ENCODE measurements around the gene NUP62. TPM values are rescaled to one million over a fixed set of nuclear protein-coding genes. Genes with fewer than 3 reads are reported as not detected.

The NUP62 gene
- total RNA-seq, 1 experiment from 2014 or later, result 85.2 TPM

DNA sequence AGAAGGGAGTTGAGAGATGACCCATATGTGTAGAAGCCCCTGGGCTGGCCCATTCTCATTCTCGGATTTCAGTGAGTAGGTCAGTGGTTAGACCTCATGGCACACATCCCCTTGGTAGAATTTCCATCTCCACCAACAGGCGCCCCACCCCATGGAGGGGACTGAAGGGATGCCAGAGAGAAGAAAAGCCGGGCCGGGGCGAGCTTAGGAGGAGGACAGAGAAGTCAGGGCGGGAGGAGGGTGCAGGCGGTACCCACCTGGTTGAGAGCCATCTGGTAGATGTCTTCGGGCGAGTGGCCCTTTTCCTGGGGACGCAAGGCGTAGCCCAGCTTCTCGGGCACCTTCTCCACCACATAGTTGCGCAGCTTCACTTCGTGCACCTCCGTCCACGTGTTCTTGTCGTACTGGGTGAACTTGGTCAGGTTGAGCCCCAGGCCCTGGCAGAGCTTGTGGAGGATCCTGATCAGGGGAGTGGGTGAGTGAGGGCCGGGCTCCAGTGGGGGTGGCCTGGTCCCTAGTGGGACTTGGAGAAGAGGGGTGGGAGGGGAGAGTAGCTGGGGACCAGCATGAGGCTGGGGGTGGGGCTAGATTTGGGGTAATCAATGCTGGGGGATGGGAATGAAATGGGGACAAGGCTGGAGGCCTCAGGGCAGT is 35.2 kb downstream of the NUP62 start:
- no peak for ATAC-seq
- ChIA-PET CTCF (no interaction called here), POLR2A (no interaction called here), RAD21 (ENCODE audit: low non-redundant PET in 1 of 2, low total read pairs in 2 of 2, uncharacterized antibody in 2 of 2, unreplicated experiment in 2 of 2) (no interaction called here)
- no peaks in the 10 kb centered on the region for H4K20me1 ChIP-seq (ENCODE audit: insufficient read depth)
- H3K27ac ChIP-seq (ENCODE audit: low read depth, low read length), result no peak overlapping the region
- no peak overlapping the region for H3K9ac ChIP-seq (ENCODE audit: low read length)
- H3K4me3 ChIP-seq (replicated peaks in 1 of 2; ENCODE audit: low read depth in 1 of 2, low read length in 2 of 2), result no peak overlapping the region
- H3K9me2 ChIP-seq (ENCODE audit: insufficient read depth), result no peaks in the 10 kb centered on the region
- intact Hi-C loops (cut with micrococcal nuclease), result no loop called here
- H3K4me1 ChIP-seq (ENCODE audit: control insufficient read depth in 1 of 2, insufficient read depth in 2 of 2, low read length in 2 of 2), result peaks cover 6 to 21% of the 10 kb centered on the region in 2 experiments
- TF ChIP-seq, protein P1, sequence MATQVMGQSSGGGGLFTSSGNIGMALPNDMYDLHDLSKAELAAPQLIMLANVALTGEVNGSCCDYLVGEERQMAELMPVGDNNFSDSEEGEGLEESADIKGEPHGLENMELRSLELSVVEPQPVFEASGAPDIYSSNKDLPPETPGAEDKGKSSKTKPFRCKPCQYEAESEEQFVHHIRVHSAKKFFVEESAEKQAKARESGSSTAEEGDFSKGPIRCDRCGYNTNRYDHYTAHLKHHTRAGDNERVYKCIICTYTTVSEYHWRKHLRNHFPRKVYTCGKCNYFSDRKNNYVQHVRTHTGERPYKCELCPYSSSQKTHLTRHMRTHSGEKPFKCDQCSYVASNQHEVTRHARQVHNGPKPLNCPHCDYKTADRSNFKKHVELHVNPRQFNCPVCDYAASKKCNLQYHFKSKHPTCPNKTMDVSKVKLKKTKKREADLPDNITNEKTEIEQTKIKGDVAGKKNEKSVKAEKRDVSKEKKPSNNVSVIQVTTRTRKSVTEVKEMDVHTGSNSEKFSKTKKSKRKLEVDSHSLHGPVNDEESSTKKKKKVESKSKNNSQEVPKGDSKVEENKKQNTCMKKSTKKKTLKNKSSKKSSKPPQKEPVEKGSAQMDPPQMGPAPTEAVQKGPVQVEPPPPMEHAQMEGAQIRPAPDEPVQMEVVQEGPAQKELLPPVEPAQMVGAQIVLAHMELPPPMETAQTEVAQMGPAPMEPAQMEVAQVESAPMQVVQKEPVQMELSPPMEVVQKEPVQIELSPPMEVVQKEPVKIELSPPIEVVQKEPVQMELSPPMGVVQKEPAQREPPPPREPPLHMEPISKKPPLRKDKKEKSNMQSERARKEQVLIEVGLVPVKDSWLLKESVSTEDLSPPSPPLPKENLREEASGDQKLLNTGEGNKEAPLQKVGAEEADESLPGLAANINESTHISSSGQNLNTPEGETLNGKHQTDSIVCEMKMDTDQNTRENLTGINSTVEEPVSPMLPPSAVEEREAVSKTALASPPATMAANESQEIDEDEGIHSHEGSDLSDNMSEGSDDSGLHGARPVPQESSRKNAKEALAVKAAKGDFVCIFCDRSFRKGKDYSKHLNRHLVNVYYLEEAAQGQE (IDR thresholded peaks at IDR 0.05; ENCODE audit: low read depth), result no peak
- TF ChIP-seq EZH2phosphoT487 (IDR thresholded peaks at IDR 0.05; ENCODE audit: borderline replicate concordance), result no peak
- TF ChIP-seq CBX3 (IDR thresholded peaks at IDR 0.05; ENCODE audit: low read depth), result no peak
- no peak for TF ChIP-seq FOSL1 (IDR thresholded peaks at IDR 0.05; ENCODE audit: low read depth)
- TF ChIP-seq, protein P2, sequence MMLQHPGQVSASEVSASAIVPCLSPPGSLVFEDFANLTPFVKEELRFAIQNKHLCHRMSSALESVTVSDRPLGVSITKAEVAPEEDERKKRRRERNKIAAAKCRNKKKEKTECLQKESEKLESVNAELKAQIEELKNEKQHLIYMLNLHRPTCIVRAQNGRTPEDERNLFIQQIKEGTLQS (IDR thresholded peaks at IDR 0.05), result no peak
- no peak for TF ChIP-seq EGR1 (IDR thresholded peaks at IDR 0.05; ENCODE audit: low read depth)
- TF ChIP-seq, protein P3, sequence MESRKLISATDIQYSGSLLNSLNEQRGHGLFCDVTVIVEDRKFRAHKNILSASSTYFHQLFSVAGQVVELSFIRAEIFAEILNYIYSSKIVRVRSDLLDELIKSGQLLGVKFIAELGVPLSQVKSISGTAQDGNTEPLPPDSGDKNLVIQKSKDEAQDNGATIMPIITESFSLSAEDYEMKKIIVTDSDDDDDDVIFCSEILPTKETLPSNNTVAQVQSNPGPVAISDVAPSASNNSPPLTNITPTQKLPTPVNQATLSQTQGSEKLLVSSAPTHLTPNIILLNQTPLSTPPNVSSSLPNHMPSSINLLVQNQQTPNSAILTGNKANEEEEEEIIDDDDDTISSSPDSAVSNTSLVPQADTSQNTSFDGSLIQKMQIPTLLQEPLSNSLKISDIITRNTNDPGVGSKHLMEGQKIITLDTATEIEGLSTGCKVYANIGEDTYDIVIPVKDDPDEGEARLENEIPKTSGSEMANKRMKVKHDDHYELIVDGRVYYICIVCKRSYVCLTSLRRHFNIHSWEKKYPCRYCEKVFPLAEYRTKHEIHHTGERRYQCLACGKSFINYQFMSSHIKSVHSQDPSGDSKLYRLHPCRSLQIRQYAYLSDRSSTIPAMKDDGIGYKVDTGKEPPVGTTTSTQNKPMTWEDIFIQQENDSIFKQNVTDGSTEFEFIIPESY (IDR thresholded peaks at IDR 0.05; ENCODE audit: extremely low read depth, insufficient replicate concordance, low read length), result no peak
- TF ChIP-seq CEBPB (IDR thresholded peaks at IDR 0.05; ENCODE audit: low read depth), result no peak
- no peak for TF ChIP-seq YY1 (IDR thresholded peaks at IDR 0.05; ENCODE audit: extremely low read depth, insufficient replicate concordance, low read depth, low read length)
- no peak for TF ChIP-seq RAD21 (IDR thresholded peaks at IDR 0.05; ENCODE audit: low read depth)
- TF ChIP-seq SP1 (IDR thresholded peaks at IDR 0.05; ENCODE audit: low read depth), result no peak
- TF ChIP-seq SIN3A (IDR thresholded peaks at IDR 0.05; ENCODE audit: low read depth), result no peak
- no peak for TF ChIP-seq EZH2 (IDR thresholded peaks at IDR 0.05)
- H3K79me2 ChIP-seq (ENCODE audit: insufficient read depth, low read length), result no peaks in the 10 kb centered on the region
- H3K27me3 ChIP-seq (ENCODE audit: insufficient read depth, low read length), result no peaks in the 10 kb centered on the region
- BruUV-seq (replicated peaks), result no TSS peak
- no peaks in the 10 kb centered on the region for H3K36me3 ChIP-seq (ENCODE audit: control insufficient read depth in 1 of 2, insufficient read depth in 2 of 2, low read length in 2 of 2)
- DNase-seq (ENCODE audit: low read depth, low spot score), result no peak
- no peak overlapping the region for H2AFZ ChIP-seq (ENCODE audit: low read depth, low read length, poor library complexity, severe bottlenecking)
- H3K4me2 ChIP-seq (ENCODE audit: low read length), result no peak overlapping the region
- no peaks in the 10 kb centered on the region for H3K9me3 ChIP-seq (ENCODE audit: control insufficient read depth in 1 of 2, insufficient read depth in 1 of 2, low read depth in 1 of 2, low read length in 2 of 2)
